Daoy (cell line): ENCODE measurements around the gene PPP6R2. TPM values are rescaled to one million over a fixed set of nuclear protein-coding genes. Genes with fewer than 3 reads are reported as not detected.
"Not testable (repeated sequence)": the region's sequence is repeated elsewhere in the genome, so short reads cannot be mapped to it uniquely, and the experiment has no call there.

Source experiments
- DNase-seq: peaks from one replicate; pipeline ENCODE4 v3.0.0-alpha.2; 2015; ENCODE audit warnings: low read depth
- total RNA-seq: library from RNA; depleted of rRNA; stranded (reverse); fragments of >200 nt; shearing (Covaris generic); gene quantifications from 2 replicates; pipeline ENCODE4 v1.2.3, GENCODE V29; 2014

The PPP6R2 gene
- total RNA-seq, 1 experiment from 2014 or later = 39.1 TPM

- DNase-seq = no peak
Observed at GRCh38 chr22:50425179-50425916, 82.2 kb downstream of the PPP6R2 start.

GRCh38 chr22:50432131-50432876, 89.2 kb downstream of the PPP6R2 start:
- no peak for DNase-seq

- not testable (repeated sequence) for DNase-seq
Observed at GRCh38 chr22:50432877-50433510, 89.9 kb downstream of the PPP6R2 start.

- DNase-seq = no peak
Observed at GRCh38 chr22:50434849-50435248, 91.7 kb downstream of the PPP6R2 start.

- peak; percentile 1 for DNase-seq
Observed at GRCh38 chr22:50435291-50436014, 92.3 kb downstream of the PPP6R2 start.

- DNase-seq = peak; percentile 1
Observed at GRCh38 chr22:50436015-50436830, 93.1 kb downstream of the PPP6R2 start.

GRCh38 chr22:50436841-50437341, 93.8 kb downstream of the PPP6R2 start:
- peak; percentile 1 for DNase-seq

GRCh38 chr22:50437511-50438304, 94.6 kb downstream of the PPP6R2 start:
- peak; percentile 1 for DNase-seq

- DNase-seq = no peak
Observed at GRCh38 chr22:50438305-50439275, 95.5 kb downstream of the PPP6R2 start.

GRCh38 chr22:50439314-50439870, 96.3 kb downstream of the PPP6R2 start:
- no peak for DNase-seq

- no peak for DNase-seq
Observed at GRCh38 chr22:50439871-50440331, 96.8 kb downstream of the PPP6R2 start.

- DNase-seq = no peak
Observed at GRCh38 chr22:50440544-50441249, 97.6 kb downstream of the PPP6R2 start.

- DNase-seq = no peak
Observed at GRCh38 chr22:50441428-50441993, 98.4 kb downstream of the PPP6R2 start.

GRCh38 chr22:50443197-50443596, 100.1 kb downstream of the PPP6R2 start:
- no peak for DNase-seq

GRCh38 chr22:50443801-50444625, 100.9 kb downstream of the PPP6R2 start:
- DNase-seq = no peak

- peak; percentile 31 for DNase-seq
Observed at GRCh38 chr22:50444663-50445062, 101.5 kb downstream of the PPP6R2 start.
